Glutamatergic neuron (in vitro differentiated cells): ENCODE results near the gene ZNF397. TPM values are rescaled to one million over a fixed set of nuclear protein-coding genes. Genes with fewer than 3 reads are reported as not detected.

Experiments
- DNase-seq: peaks from one replicate; pipeline ENCODE4 v3.0.0; 2022
- H3K27ac Mint-ChIP-seq: one replicate; pipeline ENCODE4 v1.8.0; 2020; ENCODE audit warnings: mild to moderate bottlenecking, mixed read lengths, inconsistent platforms; ENCODE audit not compliant: unreplicated experiment
- H3K27me3 Mint-ChIP-seq: one replicate; pipeline ENCODE4 v1.8.0; 2020; ENCODE audit warnings: mild to moderate bottlenecking, moderate library complexity, mixed read lengths, inconsistent platforms; ENCODE audit not compliant: unreplicated experiment
- H3K36me3 Mint-ChIP-seq: one replicate; pipeline ENCODE4 v1.8.0; 2020; ENCODE audit warnings: mild to moderate bottlenecking, mixed read lengths, inconsistent platforms; ENCODE audit not compliant: unreplicated experiment
- H3K4me1 Mint-ChIP-seq: one replicate; pipeline ENCODE4 v1.8.0; 2020; ENCODE audit warnings: mild to moderate bottlenecking, low read depth, mixed read lengths, inconsistent platforms; ENCODE audit not compliant: unreplicated experiment
- H3K4me3 Mint-ChIP-seq: one replicate; pipeline ENCODE4 v1.8.0; 2020; ENCODE audit warnings: mild to moderate bottlenecking, mixed read lengths, inconsistent platforms; ENCODE audit not compliant: unreplicated experiment
- H3K9me3 Mint-ChIP-seq: one replicate; pipeline ENCODE4 v1.8.0; 2020; ENCODE audit warnings: mild to moderate bottlenecking, moderate library complexity, mixed read lengths, inconsistent platforms; ENCODE audit not compliant: unreplicated experiment
- long read RNA-seq: library from polyadenylated mRNA; unstranded; transcript quantifications from one replicate; pipeline ENCODE4 v2.0.0, GENCODE V29; 2020; ENCODE audit not compliant: unreplicated experiment
- total RNA-seq: library from RNA; stranded (reverse); fragmentation: NEBNext Ultra II Directional; extraction: Animal tissue kit (Norgen Biotek cat#: 25700); gene quantifications from one replicate; pipeline ENCODE4 v1.2.1, GENCODE V29; 2021; ENCODE audit not compliant: unreplicated experiment
- TF ChIP-seq, protein P1 (sequence below): fragments of 200-600 bp; sonication (generic); IDR thresholded peaks from one replicate; pipeline ENCODE4 v1.5.0; 2021; ENCODE audit not compliant: partially characterized antibody, unreplicated experiment

The ZNF397 gene
- 35.9 TPM for total RNA-seq
- long read RNA-seq, partial matches to known transcripts = 0 of 6 reads
- long read RNA-seq, other reads (novel, unspliced or antisense) = 3 of 6 reads

DNA sequence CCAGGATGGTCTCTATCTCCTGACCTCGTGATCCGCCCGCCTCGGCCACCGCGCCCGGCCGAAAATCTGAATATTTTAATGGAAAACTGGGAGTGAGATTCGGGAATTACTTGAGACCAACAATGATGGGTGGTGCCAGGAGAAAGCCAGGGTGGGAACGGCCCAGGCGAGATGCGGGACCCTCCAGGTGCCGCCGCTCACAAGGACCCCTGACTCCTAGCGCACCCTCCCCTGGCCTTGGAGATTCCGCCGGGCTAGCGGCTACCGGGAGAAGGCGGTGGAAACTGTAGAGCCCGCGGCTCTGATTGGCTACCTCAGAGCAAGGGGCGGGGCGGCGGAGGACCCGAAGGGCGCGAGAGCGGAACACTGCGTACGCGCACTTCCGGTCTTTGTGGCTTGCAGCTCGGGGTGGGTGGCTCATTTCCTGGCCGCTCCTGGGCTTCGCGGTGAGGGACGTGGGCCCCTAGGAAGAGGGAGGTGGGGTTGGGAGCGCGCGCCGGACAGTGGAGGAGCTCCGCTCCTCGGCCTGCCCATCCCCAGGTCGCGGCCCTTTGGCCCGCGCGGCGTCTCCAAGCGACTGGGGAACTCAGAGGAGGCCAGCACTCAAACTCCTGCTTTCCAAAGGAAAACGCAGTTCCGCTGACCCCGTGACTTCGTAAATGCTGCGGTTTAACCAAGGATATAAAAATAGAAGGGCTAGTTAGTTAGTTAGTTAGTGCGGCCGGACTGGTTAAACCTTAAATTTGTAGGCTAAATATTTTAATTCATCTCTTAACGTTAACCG is at the start of gene ZNF397:
Gene ZNF397 (plus strand): TSS at position 371 of the 784 bp plus-strand sequence. CDS start 1,437 bp downstream, outside the sequence.
- peaks cover 2% of the 10 kb centered on the region for H3K9me3 Mint-ChIP-seq
- H3K36me3 Mint-ChIP-seq = peaks cover 12% of the 10 kb centered on the region
- peak within 1 kb of the TSS; percentile 93 for H3K4me3 Mint-ChIP-seq
- H3K4me1 Mint-ChIP-seq = peaks cover 3% of the 10 kb centered on the region
- peak; percentile 99 for DNase-seq
- TF ChIP-seq, protein P1, sequence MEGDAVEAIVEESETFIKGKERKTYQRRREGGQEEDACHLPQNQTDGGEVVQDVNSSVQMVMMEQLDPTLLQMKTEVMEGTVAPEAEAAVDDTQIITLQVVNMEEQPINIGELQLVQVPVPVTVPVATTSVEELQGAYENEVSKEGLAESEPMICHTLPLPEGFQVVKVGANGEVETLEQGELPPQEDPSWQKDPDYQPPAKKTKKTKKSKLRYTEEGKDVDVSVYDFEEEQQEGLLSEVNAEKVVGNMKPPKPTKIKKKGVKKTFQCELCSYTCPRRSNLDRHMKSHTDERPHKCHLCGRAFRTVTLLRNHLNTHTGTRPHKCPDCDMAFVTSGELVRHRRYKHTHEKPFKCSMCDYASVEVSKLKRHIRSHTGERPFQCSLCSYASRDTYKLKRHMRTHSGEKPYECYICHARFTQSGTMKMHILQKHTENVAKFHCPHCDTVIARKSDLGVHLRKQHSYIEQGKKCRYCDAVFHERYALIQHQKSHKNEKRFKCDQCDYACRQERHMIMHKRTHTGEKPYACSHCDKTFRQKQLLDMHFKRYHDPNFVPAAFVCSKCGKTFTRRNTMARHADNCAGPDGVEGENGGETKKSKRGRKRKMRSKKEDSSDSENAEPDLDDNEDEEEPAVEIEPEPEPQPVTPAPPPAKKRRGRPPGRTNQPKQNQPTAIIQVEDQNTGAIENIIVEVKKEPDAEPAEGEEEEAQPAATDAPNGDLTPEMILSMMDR = no peak
- H3K27ac Mint-ChIP-seq = peak within 1 kb of the TSS; percentile 98
- H3K27me3 Mint-ChIP-seq = no peaks in the 10 kb centered on the region

DNA sequence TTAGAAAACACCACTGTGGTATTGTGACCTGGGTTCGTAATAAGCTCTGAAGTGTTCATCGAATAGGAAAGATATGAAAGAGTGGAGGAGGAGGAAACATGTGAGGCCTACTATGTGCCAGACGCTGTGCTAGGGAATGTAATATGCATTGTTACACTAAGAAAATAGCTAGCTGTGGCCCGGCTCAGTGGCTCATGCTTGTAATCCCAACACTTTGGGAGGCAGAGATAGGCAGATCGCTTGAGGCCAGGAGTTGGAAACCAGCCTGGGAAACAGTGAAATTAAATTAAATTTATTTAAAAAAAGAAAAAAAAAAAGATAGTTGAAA is 49.2 kb upstream of the ZNF397 start:
- Mint-ChIP-seq H3K4me3 (no peak overlapping the region), H3K27ac (no peak overlapping the region), H3K27me3 (no peaks in the 10 kb centered on the region), H3K9me3 (no peaks in the 10 kb centered on the region), H3K36me3 (no peaks in the 10 kb centered on the region), H3K4me1 (peaks cover 17% of the 10 kb centered on the region)
- DNase-seq = no peak
- TF ChIP-seq, protein P1 = no peak

DNA sequence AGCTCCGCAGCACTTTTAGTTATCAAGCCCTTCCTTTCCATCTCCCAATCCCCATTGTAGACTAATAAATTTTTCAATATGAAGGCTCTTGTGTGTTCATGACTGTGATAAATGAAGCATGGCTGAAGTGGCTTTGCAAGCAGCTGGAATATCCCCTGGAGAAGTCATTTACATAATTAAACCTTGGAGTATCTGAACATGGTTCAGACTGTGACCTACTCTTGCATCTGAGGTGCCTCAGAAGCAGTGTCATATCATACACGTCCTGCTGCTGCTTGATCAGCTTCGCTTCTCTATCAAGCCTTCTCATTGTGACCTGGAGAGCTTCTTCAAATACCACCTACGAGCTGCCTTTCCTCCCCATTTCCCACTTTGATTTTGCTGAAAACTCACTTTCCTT is 48.4 kb upstream of the ZNF397 start:
- TF ChIP-seq, protein P1 = no peak
- H3K4me3 Mint-ChIP-seq = no peak overlapping the region

DNA sequence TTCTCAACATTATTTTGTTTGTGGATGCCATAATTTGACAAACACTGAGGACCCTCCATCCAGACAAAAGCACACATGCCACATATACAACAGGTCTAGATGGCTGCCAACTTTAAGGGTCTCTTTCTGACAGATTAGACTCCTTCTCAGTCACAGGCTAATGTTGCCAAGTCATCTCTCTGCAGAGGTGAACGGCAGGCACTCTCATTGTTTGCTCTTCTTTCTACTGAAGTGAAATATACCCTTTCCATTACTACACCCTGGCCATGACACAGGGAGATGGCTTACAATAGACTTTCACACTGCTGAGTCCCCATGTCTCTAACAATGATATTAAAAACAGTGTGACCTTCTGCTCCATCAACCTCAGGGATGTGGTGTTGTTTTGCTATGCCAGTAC is 47.5 kb upstream of the ZNF397 start:
- TF ChIP-seq, protein P1 = no peak
- no peak for DNase-seq
- Mint-ChIP-seq H3K9me3 (peaks cover 2% of the 10 kb centered on the region), H3K27me3 (no peaks in the 10 kb centered on the region), H3K27ac (no peak overlapping the region), H3K4me3 (no peak overlapping the region), H3K4me1 (peaks cover 13% of the 10 kb centered on the region), H3K36me3 (no peaks in the 10 kb centered on the region)

More for the DNA sequence above, 48.4 kb upstream of the ZNF397 start:
- Mint-ChIP-seq H3K27me3 (no peaks in the 10 kb centered on the region), H3K27ac (peak overlapping the region; percentile 24), H3K4me1 (peaks cover 13% of the 10 kb centered on the region), H3K9me3 (no peaks in the 10 kb centered on the region), H3K36me3 (no peaks in the 10 kb centered on the region)
- DNase-seq = no peak

DNA sequence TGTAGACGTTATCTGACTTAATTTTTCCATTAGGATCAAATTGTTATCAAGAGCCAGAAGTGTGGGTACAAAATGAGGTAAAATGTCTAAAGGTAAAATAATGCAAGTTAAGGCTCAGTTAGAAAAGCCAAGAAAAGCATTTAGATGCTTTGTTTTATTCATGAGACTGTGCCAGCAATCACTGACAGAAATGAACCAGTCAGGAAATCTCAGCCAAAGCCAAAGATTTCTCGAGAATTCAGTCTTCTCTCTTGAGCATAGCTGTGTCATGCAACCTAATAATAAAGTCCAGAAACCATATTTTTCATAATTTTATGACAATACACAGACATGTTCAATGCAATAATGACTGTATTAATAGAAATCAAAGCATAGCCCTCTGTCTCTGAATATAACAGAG is 43.5 kb upstream of the ZNF397 start:
- Mint-ChIP-seq H3K27ac (no peak overlapping the region), H3K36me3 (no peaks in the 10 kb centered on the region), H3K9me3 (peaks cover 2% of the 10 kb centered on the region), H3K27me3 (no peaks in the 10 kb centered on the region), H3K4me3 (no peak overlapping the region), H3K4me1 (peaks cover 17% of the 10 kb centered on the region)
- TF ChIP-seq, protein P1 = no peak
- DNase-seq = no peak
